ENCODE data around the gene ATP2B2.

Gene ATP2B2

DNA sequence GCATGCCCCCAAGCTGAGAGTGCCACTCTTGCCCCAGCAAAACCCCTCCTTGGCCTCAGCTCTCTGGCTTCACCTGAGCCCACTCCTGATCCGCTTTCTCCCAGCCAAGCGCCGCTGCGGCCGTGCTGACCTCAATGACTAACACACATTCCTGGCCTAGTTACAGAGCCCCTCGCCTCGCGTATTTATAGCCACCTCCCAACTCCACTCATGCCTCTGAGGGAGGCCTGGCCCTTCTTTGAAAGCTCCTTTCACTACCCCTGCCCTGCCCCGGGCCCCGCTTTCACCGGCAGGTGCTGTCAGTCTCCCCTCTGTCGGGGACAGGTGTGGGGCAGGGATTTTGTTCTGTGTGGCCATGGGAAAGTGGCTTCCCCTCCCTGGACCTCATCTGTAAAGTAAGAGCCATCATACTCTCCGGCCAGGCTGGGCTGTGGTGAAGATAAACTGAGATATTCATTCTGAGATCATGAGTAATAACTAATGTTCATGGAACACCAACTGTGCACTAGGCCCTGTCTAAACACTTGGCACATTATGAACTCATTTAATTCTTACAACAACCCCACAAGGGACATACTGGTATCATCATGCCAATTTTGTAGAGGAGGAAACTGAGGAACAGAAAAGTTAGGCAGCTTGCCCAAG is 13.2 kb upstream of the ATP2B2 start:
- Histone ChIP-seq H3K4me2 (ENCODE audit: insufficient read depth, low read length) (no peak overlapping the region), H3K79me2 (ENCODE audit: insufficient read depth, low read length) (no peaks in the 10 kb centered on the region), H4K20me1 (ENCODE audit: insufficient read depth, low read length) (no peaks in the 10 kb centered on the region; the same call in 1 of the 2 replicates), H3K4me3 (ENCODE audit: low read depth in 1 of 2, low read length in 2 of 2) (no peak overlapping the region), H3K36me3 (ENCODE audit: insufficient read depth, low read length) (no peaks in the 10 kb centered on the region), H3K4me1 (ENCODE audit: insufficient read depth, low read length) (no peaks in the 10 kb centered on the region), H3K27me3 (ENCODE audit: insufficient read depth, low read length, poor library complexity) (no peaks in the 10 kb centered on the region), H3K27ac (ENCODE audit: low read length) (no peak overlapping the region), H3K9ac (ENCODE audit: low read depth, low read length) (no peak overlapping the region), H2AFZ (ENCODE audit: low read depth, low read length) (no peak overlapping the region), H3K9me3 (ENCODE audit: insufficient read depth, low read length, severe bottlenecking) (no peaks in the 10 kb centered on the region)
- no peak for ATAC-seq (ENCODE audit: insufficient read depth, low read depth)
- DNase-seq, result no peak
- TF ChIP-seq, protein P1, sequence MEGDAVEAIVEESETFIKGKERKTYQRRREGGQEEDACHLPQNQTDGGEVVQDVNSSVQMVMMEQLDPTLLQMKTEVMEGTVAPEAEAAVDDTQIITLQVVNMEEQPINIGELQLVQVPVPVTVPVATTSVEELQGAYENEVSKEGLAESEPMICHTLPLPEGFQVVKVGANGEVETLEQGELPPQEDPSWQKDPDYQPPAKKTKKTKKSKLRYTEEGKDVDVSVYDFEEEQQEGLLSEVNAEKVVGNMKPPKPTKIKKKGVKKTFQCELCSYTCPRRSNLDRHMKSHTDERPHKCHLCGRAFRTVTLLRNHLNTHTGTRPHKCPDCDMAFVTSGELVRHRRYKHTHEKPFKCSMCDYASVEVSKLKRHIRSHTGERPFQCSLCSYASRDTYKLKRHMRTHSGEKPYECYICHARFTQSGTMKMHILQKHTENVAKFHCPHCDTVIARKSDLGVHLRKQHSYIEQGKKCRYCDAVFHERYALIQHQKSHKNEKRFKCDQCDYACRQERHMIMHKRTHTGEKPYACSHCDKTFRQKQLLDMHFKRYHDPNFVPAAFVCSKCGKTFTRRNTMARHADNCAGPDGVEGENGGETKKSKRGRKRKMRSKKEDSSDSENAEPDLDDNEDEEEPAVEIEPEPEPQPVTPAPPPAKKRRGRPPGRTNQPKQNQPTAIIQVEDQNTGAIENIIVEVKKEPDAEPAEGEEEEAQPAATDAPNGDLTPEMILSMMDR (IDR thresholded peaks at IDR 0.05; ENCODE audit: borderline replicate concordance, extremely low read depth, low read length, poor library complexity, severe bottlenecking), result no peak
- no peak for TF ChIP-seq EZH2 (IDR thresholded peaks at IDR 0.05; ENCODE audit: borderline replicate concordance, low read depth, low read length, severe bottlenecking)

DNA sequence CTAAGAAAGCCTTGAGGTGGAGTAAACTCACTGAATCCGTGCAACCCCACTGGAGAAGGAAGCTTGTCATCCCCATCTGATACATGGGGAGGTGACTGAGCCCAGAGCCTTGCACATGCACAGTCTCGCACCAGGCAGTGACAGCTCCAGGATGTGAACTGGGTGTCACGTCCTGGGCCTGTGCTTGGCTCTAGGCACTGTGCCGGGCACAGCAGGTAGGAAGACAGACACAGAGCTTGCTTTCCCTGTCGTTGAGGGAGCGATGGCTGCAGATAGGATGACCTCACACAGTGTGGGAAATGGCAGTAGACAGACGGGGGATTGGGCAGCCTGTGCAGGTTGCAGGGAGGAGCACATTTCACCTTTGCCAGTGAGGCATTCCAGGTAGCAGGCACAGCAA is 12.2 kb upstream of the ATP2B2 start:
- Histone ChIP-seq H3K27ac (ENCODE audit: low read length) (no peak overlapping the region), H3K4me1 (ENCODE audit: insufficient read depth, low read length) (no peaks in the 10 kb centered on the region), H3K9me3 (ENCODE audit: insufficient read depth, low read length, severe bottlenecking) (no peaks in the 10 kb centered on the region), H3K4me2 (ENCODE audit: insufficient read depth, low read length) (no peak overlapping the region), H3K4me3 (ENCODE audit: low read depth in 1 of 2, low read length in 2 of 2) (no peak overlapping the region), H3K9ac (ENCODE audit: low read depth, low read length) (no peak overlapping the region), H3K36me3 (ENCODE audit: insufficient read depth, low read length) (no peaks in the 10 kb centered on the region), H4K20me1 (ENCODE audit: insufficient read depth, low read length) (no peaks in the 10 kb centered on the region; the same call in 1 of the 2 replicates), H3K79me2 (ENCODE audit: insufficient read depth, low read length) (no peaks in the 10 kb centered on the region), H2AFZ (ENCODE audit: low read depth, low read length) (no peak overlapping the region), H3K27me3 (ENCODE audit: insufficient read depth, low read length, poor library complexity) (no peaks in the 10 kb centered on the region)
- no peak for ATAC-seq (ENCODE audit: insufficient read depth, low read depth)
- DNase-seq, result no peak
- no peak for TF ChIP-seq EZH2 (IDR thresholded peaks at IDR 0.05; ENCODE audit: borderline replicate concordance, low read depth, low read length, severe bottlenecking)
- TF ChIP-seq, protein P1 (IDR thresholded peaks at IDR 0.05; ENCODE audit: borderline replicate concordance, extremely low read depth, low read length, poor library complexity, severe bottlenecking), result no peak

DNA sequence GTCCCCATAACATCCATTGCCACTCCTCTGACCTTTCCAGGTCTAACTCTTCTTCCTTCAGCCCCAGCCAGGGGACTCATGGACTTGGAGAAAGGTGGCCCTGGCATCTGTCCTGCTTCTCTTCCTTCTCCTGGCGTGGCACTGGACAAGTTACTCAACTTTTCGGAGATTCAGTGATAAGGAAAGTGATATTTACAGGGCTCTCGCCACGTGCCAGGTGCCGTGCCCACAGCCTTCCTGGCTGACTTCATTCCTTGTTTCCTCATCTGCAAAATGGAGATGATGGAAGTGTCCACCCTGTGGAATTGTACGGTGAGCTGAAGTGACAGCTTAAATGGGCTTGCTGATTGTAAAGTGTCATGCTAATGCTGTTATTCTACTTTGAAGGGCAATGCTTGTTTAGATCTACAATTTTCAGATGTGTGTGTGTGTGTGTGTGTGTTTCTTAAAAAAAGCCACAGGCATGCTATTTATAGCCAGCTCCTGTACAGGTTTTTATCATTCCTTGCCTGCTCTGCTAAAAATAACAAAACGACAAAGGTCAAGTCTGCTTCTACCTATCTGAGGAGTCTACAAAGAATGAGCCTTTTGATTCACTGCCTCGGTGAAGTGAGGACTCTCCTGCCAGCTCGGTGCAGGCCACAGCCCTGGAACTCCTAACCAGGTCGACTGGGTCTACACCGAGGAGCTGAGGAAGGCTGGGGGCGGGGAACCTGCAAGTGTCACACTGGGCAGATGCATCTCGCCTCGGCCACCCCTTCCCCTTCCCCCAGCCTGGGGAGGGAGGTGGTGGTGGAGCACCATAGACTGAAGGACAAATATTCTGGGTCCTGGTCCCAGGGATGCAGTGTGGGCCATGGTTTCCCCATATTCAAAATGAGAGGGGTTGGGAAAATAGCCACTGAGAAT is 11.4 kb upstream of the ATP2B2 start:
- no peaks in the 10 kb centered on the region for H3K27me3 ChIP-seq (ENCODE audit: insufficient read depth, low read length, poor library complexity)
- H3K9me3 ChIP-seq (ENCODE audit: insufficient read depth, low read length, severe bottlenecking), result no peaks in the 10 kb centered on the region
- no peak overlapping the region for H3K4me2 ChIP-seq (ENCODE audit: insufficient read depth, low read length)
- H3K36me3 ChIP-seq (ENCODE audit: insufficient read depth, low read length), result no peaks in the 10 kb centered on the region
- no peaks in the 10 kb centered on the region for H3K4me1 ChIP-seq (ENCODE audit: insufficient read depth, low read length)
- H3K4me3 ChIP-seq (ENCODE audit: low read depth in 1 of 2, low read length in 2 of 2), result no peak overlapping the region
- H3K79me2 ChIP-seq (ENCODE audit: insufficient read depth, low read length), result no peaks in the 10 kb centered on the region
- TF ChIP-seq EZH2 (IDR thresholded peaks at IDR 0.05; ENCODE audit: borderline replicate concordance, low read depth, low read length, severe bottlenecking), result no peak
- TF ChIP-seq, protein P1 (IDR thresholded peaks at IDR 0.05; ENCODE audit: borderline replicate concordance, extremely low read depth, low read length, poor library complexity, severe bottlenecking), result no peak
- H3K9ac ChIP-seq (ENCODE audit: low read depth, low read length), result no peak overlapping the region
- H4K20me1 ChIP-seq (ENCODE audit: insufficient read depth, low read length), result no peaks in the 10 kb centered on the region; the same call in 1 of the 2 replicates
- DNase-seq (no peak), ATAC-seq (ENCODE audit: insufficient read depth, low read depth) (no peak)
- no peak overlapping the region for H3K27ac ChIP-seq (ENCODE audit: low read length)
- no peak overlapping the region for H2AFZ ChIP-seq (ENCODE audit: low read depth, low read length)
